HG03097 (cell line): ENCODE measurements around the gene KRTAP19-2.
"Not testable (repeated sequence)": the region's sequence is repeated elsewhere in the genome, so short reads cannot be mapped to it uniquely, and the experiment has no call there.

Experiments
- ATAC-seq: cut with Tn5 transposase; IDR thresholded peaks from one replicate; pipeline ENCODE4 v1.9.1; 2021; ENCODE audit not compliant: unreplicated experiment, low FRiP score

The KRTAP19-2 gene, protein sequence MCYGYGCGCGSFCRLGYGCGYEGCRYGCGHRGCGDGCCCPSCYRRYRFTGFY

GRCh38 chr21:30487336-30487735, at the start of gene KRTAP19-2:
TSS of gene KRTAP19-2 (minus strand) at chr21:30487436. CDS start at chr21:30487348, 88 bp downstream.
- ATAC-seq = no peak

DNA sequence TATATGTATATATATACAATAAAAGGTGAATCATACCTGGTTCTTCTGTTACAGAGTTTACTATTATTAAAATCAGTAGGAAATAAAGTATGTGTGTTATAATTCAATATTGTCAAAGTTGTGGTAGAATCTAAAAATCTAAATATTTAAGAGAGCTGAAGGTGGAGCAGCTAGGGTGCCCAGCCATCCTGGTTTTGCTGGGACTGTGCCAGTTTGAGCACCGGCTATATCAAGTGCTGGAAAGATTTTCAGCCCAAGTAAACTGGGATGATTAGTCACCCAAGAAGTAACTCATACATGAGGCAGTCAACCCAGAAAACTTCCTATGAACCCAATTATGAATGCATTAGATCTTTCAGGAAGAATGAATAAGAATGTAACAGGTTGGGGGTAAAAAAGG, 31.6 kb upstream of the KRTAP19-2 start:
- ATAC-seq = no peak

GRCh38 chr21:30515681-30516080, 28.4 kb upstream of the KRTAP19-2 start:
- no peak for ATAC-seq

DNA sequence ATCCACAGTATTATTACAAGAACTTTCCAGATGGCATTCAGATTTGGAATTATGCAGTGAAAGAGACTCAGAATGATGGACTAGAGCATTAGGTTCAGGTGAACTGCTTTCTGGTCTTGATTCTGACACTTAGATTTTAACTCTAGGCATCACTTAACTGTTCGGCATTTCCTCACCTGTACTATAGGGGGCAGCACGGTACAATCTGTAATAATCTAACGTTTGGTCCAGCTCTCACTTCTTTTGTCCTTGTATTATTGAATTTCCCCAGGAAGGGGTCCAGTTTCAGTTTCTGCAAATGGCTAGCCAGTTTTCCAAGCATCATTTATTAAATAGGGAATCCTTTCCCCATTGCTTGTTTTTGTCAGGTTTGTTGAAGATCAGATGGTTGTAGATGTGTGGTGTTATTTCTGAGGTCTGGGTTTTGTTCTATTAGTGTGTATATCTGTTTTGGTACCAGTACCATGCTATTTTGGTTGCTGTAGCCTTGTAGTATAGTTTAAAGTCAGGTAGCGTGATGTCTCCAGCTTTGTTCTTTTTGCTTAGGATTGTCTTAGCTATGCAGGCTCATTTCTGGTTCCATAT, 18.5 kb upstream of the KRTAP19-2 start:
- not testable (repeated sequence) for ATAC-seq

DNA sequence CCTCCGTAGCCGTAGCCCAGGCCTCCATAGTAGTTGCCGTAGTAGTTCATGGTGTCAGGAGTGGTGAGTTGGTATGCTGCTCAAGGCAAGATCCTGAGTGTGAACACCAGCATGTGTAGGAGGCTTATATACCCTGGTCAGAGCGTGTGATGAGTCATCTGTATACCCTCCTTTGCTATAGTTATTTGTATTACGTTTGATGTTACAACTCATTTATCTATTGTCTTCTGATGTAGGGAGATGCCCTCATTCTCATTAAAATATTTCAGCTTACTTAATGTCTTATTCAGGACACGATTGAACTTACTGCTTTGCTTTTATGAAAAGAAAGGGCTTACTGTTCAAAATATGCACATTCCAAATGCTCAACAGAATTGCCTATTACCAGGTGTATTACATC, 14.8 kb upstream of the KRTAP19-2 start, which contains the start of gene KRTAP19-5:
KRTAP19-5 (minus strand) TSS at position 101 of the 400 bp plus-strand sequence; CDS start at position 50, 51 bp downstream.
- ATAC-seq = no peak

DNA sequence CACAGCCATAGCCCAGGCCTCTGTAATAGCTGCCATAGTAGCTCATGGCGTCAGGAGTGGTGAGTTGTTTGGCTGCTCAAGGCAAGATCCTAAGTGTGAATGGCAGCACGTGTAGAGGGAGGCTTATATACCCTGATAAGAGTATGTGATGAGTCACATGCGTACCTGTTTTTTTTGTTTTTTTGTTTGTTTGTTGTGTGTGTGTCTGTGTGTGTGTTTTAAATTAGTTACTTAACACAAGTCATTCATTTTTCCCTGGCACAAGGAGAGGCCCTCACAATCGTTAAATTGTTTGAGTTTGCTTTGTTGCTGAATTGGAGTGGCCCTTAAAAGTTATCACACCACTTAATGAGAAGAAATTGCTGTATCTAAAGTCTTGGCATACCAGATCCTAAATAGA, 9.8 kb upstream of the KRTAP19-2 start, which contains the start of gene KRTAP19-4:
KRTAP19-4 (minus strand) TSS at position 101 of the 400 bp plus-strand sequence; CDS start at position 46, 55 bp downstream.
- ATAC-seq = no peak

DNA sequence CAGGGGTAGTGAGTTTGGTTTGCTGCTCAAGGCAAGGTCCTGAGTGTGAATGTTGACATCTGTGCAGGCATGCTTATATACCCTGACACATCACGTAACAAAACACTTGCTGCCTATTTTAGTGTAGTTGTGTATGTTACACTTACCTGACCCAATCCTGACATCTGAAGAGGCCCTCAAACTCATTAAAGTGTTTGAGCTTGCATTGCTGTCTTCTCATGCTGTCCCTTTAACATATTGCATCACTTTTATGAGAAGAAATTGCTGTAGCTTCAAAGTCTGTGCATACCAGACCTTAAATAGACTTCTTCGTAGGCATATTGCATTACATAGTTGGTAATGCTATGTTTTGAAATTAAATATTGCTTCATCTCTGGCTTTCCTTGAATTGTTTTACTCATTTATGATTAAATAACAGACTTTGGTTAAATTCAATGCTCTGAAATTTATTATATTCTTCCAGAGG, 4.8 kb upstream of the KRTAP19-2 start, which contains the start of gene KRTAP19-3:
KRTAP19-3 (minus strand) TSS at position 51 of the 466 bp plus-strand sequence. CDS start 56 bp downstream, outside the sequence.
- no peak for ATAC-seq

GRCh38 chr21:30486180-30486579, 1.1 kb downstream of the KRTAP19-2 start:
- no peak for ATAC-seq

DNA sequence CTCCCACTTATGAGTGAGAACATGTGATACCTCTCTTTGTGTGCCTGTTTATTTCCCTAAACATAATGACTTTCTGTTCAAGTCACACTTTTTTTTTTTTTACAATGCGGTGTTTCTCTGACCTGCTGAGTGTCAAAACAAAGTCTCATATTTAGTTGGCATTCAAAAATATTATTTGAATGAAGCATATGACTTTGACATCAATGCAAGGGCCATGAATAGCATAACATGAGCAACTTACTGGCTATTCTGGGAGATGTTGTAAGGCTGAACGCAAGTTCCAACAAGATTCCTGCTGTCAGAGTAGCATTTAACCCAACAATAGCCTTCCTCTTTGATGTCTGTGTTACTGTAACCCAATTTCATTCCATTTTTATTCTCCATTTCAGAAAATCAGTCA, 5.1 kb downstream of the KRTAP19-2 start:
- ATAC-seq = no peak

DNA sequence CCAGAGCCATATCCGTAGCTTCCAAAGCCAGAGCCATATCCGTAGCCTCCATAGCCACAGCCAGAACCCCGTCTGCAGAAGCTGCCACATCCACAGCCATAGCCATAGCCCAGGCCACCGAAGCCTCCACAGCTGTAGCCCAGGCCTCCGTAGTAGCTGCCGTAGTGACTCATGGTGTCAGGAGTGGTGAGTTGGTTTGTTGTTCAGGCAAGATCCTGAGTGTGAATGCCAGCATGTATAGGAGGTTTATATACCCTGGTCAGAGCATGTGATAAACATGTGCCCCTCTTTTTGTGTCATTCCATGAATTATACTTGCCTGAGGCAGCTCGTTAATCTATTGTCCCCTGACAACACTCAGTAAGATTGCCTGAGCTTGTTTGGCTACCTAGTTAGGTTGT, 7.1 kb downstream of the KRTAP19-2 start, which contains the start of gene KRTAP19-1:
KRTAP19-1 (minus strand) TSS at position 223 of the 400 bp plus-strand sequence; CDS start at position 173, 50 bp downstream.
- ATAC-seq = no peak

- no peak for ATAC-seq
These were observed 8.0 kb downstream of the KRTAP19-2 start for GRCh38 chr21:30479259-30479658.

- no peak for ATAC-seq
These were observed 9.2 kb downstream of the KRTAP19-2 start for GRCh38 chr21:30478004-30478403.

DNA sequence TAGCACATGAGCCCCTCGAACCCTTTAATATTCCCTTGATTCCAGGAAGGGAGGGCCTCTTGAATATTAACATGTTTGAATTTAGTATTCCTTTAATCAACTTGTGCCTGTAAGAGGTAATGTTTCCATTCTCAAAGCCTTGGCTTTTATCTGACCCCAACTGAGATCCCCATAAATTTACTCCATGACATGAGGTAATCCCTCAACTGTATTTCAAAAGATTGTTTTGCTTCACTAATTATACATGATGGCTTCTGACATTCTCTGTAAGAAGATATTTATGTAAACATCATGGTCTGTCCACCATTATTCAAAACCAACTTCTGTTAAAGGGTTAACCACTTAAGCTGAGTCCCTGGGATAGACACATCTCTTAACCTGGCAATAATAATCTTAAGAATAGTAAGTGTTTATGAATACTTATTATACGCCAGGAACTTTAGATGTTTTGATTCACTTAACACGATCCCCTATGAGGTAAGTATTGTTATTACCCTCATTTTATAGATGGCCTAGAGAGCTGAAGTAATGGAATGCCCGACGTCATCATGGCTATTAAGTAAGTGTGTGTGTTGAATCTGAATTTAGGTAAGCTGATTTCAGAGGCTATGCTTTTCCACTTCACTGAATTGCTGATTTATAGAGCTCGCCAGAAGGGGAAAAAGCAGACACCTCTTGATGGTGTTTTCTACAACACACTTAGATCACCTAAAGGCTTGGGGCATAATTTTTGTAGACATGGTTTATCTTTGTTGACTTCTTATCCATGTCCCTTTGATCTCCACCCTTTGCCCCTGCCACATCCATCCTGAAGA, 18.1 kb downstream of the KRTAP19-2 start:
- no peak for ATAC-seq

DNA sequence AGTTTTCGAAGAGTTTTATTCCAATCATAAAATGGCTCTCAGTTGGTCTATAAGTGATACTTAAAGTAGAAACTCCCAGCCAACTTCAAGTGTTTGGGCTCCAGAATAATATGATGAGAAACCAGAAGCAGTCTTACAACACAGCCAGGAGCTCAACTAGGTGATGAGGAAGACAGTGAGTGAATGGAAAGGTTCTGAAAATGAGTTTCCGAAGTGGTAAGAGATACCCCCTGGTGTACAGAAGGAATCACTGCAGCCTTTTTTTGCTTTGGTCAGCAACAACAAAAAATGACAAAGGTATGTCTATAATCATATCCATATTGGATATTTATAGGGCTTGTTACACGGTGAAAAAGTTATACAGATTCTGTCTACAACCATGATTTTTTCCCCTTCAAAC, 23.5 kb downstream of the KRTAP19-2 start:
- ATAC-seq = no peak

DNA sequence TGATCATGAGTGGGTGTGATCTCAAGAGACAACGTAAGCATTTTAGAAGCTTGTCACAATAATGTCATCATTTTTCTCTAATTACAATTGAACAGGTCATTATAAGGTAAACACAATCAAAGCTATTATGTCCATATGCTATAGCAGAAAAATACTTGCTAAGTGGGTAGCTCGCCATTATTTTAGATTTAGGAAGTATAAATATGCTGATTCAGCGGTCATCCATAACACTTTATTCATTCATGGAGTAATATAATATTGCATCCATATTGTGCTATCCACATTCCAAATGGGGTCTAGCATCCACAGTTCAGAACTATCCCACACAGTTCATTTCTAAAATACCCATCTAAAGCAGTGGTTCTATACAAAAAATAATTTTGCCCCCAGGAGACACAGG, 38.7 kb downstream of the KRTAP19-2 start:
- no peak for ATAC-seq

DNA sequence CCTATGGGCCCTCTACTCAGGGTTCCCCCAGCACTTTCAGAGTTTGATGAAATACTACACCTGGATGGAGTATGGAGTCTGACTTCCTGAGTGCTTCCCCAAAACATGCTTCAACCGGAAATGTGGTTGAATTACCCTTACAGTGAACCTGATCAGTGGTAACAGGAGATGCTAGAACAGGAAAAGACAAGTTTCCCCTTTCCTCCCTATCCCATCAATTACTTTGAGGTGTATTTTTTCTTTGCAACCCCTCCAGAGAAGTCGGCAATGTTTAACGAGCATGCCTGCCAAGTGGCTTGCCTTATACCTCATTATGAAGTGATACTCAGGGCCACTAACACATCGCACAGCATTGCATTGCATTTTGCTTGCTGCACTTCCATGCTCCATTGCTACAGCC, 40.2 kb downstream of the KRTAP19-2 start:
- ATAC-seq = no peak

DNA sequence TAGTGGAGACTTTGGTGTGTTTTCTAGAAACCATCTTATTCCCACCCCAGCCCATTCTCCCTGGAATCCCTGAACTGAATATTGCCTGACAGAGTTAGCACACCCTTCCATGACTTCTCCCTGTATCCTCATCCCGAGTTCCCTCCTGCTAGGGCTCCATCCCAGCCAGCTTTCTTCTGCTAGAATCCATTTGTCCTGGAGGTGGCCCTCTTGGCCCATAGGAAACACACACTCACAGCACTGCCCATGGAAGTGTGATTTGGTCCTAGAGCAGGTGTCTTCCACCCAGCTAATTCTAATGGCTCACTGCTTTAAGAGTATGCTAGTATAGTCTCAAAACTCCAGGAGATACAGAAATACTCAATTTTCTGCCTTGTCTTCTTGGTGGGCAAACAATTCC, 43.0 kb downstream of the KRTAP19-2 start:
- no peak for ATAC-seq

- ATAC-seq = no peak
These were observed 44.0 kb downstream of the KRTAP19-2 start for GRCh38 chr21:30443226-30443625.

GRCh38 chr21:30439975-30440374, 47.3 kb downstream of the KRTAP19-2 start, which contains the start of gene KRTAP15-1:
TSS of gene KRTAP15-1 (plus strand) at chr21:30440275. CDS start at chr21:30440328, 53 bp downstream.
- no peak for ATAC-seq
